HG02885 (cell line): ENCODE results near the gene TAS2R60.

Experiments used
- ATAC-seq: cut with Tn5 transposase; IDR thresholded peaks from one replicate; pipeline ENCODE4 v1.9.1; 2021; ENCODE audit warnings: mild to moderate bottlenecking; ENCODE audit not compliant: unreplicated experiment, poor library complexity

The TAS2R60 gene

GRCh38 chr7:143436325-143436946 is 6.8 kb upstream of the TAS2R60 start:
- peak; percentile 64 for ATAC-seq

GRCh38 chr7:143437578-143437977 is 5.7 kb upstream of the TAS2R60 start:
- ATAC-seq: no peak

GRCh38 chr7:143439866-143440265 is 3.4 kb upstream of the TAS2R60 start:
- ATAC-seq: no peak

GRCh38 chr7:143444063-143444782 is 970 bp downstream of the TAS2R60 start:
- ATAC-seq: no peak

GRCh38 chr7:143444785-143445184 is 1.5 kb downstream of the TAS2R60 start:
- ATAC-seq: no peak

- ATAC-seq: no peak
Observed at GRCh38 chr7:143447466-143447865, 4.2 kb downstream of the TAS2R60 start.

GRCh38 chr7:143448429-143448828 is 5.2 kb downstream of the TAS2R60 start:
- no peak for ATAC-seq

GRCh38 chr7:143449793-143450192 is 6.5 kb downstream of the TAS2R60 start:
- ATAC-seq: no peak

GRCh38 chr7:143451122-143451521 is 7.9 kb downstream of the TAS2R60 start:
- ATAC-seq: no peak

- ATAC-seq: no peak
Observed at GRCh38 chr7:143451746-143452145, 8.5 kb downstream of the TAS2R60 start.

- ATAC-seq: no peak
Observed at GRCh38 chr7:143452495-143452894, 9.2 kb downstream of the TAS2R60 start.

GRCh38 chr7:143454091-143454680 is 10.9 kb downstream of the TAS2R60 start:
- no peak for ATAC-seq

- ATAC-seq: no peak
Observed at GRCh38 chr7:143455491-143455890, 12.2 kb downstream of the TAS2R60 start.

GRCh38 chr7:143455942-143456341 is 12.7 kb downstream of the TAS2R60 start:
- ATAC-seq: no peak

- ATAC-seq: no peak
Observed at GRCh38 chr7:143456992-143457793, 13.9 kb downstream of the TAS2R60 start.

- ATAC-seq: peak; percentile 87
Observed at GRCh38 chr7:143458263-143458662, 15.0 kb downstream of the TAS2R60 start.

GRCh38 chr7:143458681-143459080 is 15.4 kb downstream of the TAS2R60 start:
- ATAC-seq: no peak

- no peak for ATAC-seq
Observed at GRCh38 chr7:143459359-143459758, 16.1 kb downstream of the TAS2R60 start.

GRCh38 chr7:143460271-143460979 is 17.2 kb downstream of the TAS2R60 start:
- ATAC-seq: no peak

GRCh38 chr7:143462045-143462444 is 18.8 kb downstream of the TAS2R60 start:
- ATAC-seq: no peak
